GM18867 (cell line): ENCODE results near the gene HNRNPUL1.
"Not testable (repeated sequence)": the region's sequence is repeated elsewhere in the genome, so short reads cannot be mapped to it uniquely, and the experiment has no call there.

Experiments used
- ATAC-seq: cut with Tn5 transposase; IDR thresholded peaks from one replicate; pipeline ENCODE4 v1.9.1; 2021; ENCODE audit warnings: mild to moderate bottlenecking, moderate library complexity; ENCODE audit not compliant: unreplicated experiment

Gene HNRNPUL1

GRCh38 chr19:41263850-41264580 lies at the start of gene HNRNPUL1:
HNRNPUL1 (plus strand) TSS chr19:41264372; CDS start chr19:41264504, 132 bp downstream.
- ATAC-seq, result peak; percentile 69

GRCh38 chr19:41217741-41218140 lies 46.4 kb upstream of the HNRNPUL1 start:
- no peak for ATAC-seq

- no peak for ATAC-seq
These were observed 45.9 kb upstream of the HNRNPUL1 start for GRCh38 chr19:41218249-41218614.

GRCh38 chr19:41218615-41219507 lies 45.3 kb upstream of the HNRNPUL1 start, which contains the start of gene AXL:
AXL (plus strand) TSS chr19:41219223; CDS start chr19:41219393, 170 bp downstream.
- no peak for ATAC-seq

GRCh38 chr19:41219924-41220567 lies 44.1 kb upstream of the HNRNPUL1 start:
- no peak for ATAC-seq

GRCh38 chr19:41220811-41221210 lies 43.4 kb upstream of the HNRNPUL1 start:
- no peak for ATAC-seq

- ATAC-seq, result no peak
These were observed 42.5 kb upstream of the HNRNPUL1 start for GRCh38 chr19:41221514-41222205.

- ATAC-seq, result no peak
These were observed 41.9 kb upstream of the HNRNPUL1 start for GRCh38 chr19:41222240-41222639.

- no peak for ATAC-seq
These were observed 40.5 kb upstream of the HNRNPUL1 start for GRCh38 chr19:41223431-41224234.

- ATAC-seq, result no peak
These were observed 39.5 kb upstream of the HNRNPUL1 start for GRCh38 chr19:41224632-41225031.

GRCh38 chr19:41225238-41226052 lies 38.7 kb upstream of the HNRNPUL1 start:
- no peak for ATAC-seq

GRCh38 chr19:41226053-41226873 lies 37.9 kb upstream of the HNRNPUL1 start:
- ATAC-seq, result no peak

GRCh38 chr19:41226874-41227390 lies 37.2 kb upstream of the HNRNPUL1 start:
- ATAC-seq, result no peak

GRCh38 chr19:41228486-41228885 lies 35.7 kb upstream of the HNRNPUL1 start:
- ATAC-seq, result no peak

- ATAC-seq, result not testable (repeated sequence)
These were observed 34.8 kb upstream of the HNRNPUL1 start for GRCh38 chr19:41229338-41229737.

- ATAC-seq, result no peak
These were observed 33.9 kb upstream of the HNRNPUL1 start for GRCh38 chr19:41230067-41230857.

GRCh38 chr19:41232686-41233085 lies 31.5 kb upstream of the HNRNPUL1 start:
- no peak for ATAC-seq
